AG09309 (cell line): ENCODE measurements around the gene ANKRD30BL.
A peak's percentile ranks its signal among the peaks of the same experiment; 100 is the strongest.
"Not testable (repeated sequence)": the region's sequence is repeated elsewhere in the genome, so short reads cannot be mapped to it uniquely, and the experiment has no call there.

ENCODE experiments used
- DNase-seq: peaks from one replicate; pipeline ENCODE4 v3.0.0-alpha.2; 2010; ENCODE audit warnings: low read depth
- H3K4me3 ChIP-seq: 2 replicates; pipeline ENCODE4 v1.5.1; 2011; ENCODE audit warnings: mild to moderate bottlenecking, low read depth, low read length, moderate library complexity; ENCODE audit not compliant: control insufficient read depth
- TF ChIP-seq, protein P1 (sequence below): IDR thresholded peaks from 2 replicates; pipeline ENCODE4 v1.5.1; 2011; ENCODE audit warnings: mild to moderate bottlenecking, low read depth, low read length, inconsistent platforms; ENCODE audit not compliant: insufficient read depth, control insufficient read depth; ENCODE audit errors: missing control alignments

ANKRD30BL gene, protein sequence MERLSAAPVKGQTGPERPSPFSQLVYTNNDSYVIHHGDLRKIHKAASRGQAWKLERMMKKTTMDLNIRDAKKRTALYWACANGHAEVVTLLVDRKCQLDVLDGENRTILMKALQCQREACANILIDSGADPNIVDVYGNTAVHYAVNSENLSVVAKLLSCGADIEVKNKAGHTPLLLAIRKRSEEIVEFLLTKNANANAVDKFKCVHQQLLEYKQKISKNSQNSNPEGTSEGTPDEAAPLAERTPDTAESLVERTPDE

DNA sequence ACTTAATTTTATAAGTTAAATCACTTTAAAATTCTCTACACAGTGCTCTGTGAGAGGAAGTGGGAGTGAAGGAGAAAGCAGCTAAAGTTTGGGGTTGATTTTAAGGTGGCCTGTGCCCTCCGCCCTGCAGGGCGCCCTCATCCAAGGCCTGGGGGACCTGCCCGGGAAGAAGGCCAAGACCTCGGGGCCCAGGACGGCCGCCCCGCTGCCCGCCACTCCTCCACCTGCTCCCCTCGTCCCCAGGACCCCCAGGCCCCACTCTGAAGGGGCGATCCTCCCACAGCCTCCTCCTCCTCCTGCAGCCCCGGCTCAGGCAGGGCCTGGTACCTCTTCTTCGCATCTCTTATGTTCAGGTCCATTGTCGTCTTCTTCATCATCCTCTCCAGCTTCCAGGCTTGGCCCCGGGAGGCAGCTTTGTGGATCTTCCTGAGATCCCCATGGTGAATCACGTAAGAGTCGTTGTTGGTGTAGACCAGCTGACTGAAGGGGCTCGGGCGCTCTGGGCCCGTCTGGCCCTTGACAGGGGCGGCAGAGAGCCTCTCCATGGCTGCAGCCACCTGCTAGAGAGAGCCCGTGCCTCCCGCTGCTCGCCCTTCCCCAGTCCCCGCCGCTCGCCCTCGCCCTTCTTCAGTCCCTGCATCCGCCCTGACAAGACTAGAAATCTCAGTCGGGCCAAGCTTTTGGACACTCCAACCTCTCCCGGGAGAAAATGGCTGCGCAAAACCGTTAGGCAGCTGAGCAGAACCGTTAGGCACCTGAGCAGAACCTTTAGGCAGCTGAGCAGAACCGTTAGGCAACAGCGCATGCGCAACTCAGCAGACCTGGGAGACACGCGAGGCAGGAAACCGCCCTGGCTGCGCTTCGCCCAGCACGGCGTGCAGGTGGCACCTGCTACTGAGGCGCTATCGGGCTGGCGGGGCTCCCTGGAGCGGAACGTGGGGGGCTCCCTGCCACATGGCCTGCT, at the start of gene ANKRD30BL:
ANKRD30BL (minus strand) TSS at position 792 of the 964 bp plus-strand sequence; CDS start at position 545, 247 bp downstream.
- DNase-seq, H3K4me3 ChIP-seq: not testable (repeated sequence)

DNA sequence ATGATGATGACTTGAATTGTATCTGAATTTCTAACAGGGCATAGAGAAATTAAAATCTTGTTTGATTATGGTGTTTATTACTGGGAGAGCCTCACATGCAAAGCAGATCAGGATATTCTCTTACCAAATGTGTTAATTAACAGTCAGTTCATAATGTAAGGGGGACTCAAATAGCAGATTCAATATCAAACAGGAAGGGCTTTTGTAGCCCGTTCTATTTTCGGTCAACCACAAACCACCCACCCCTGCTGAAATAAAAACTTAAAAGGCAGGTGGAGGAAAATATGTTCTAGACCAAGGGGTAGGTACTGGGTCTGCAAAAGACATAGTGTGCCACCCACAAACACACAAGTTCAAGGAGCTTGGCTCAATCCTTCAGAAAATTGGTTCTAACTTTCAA, 41.1 kb upstream of the ANKRD30BL start:
- not testable (repeated sequence) for DNase-seq, H3K4me3 ChIP-seq

DNA sequence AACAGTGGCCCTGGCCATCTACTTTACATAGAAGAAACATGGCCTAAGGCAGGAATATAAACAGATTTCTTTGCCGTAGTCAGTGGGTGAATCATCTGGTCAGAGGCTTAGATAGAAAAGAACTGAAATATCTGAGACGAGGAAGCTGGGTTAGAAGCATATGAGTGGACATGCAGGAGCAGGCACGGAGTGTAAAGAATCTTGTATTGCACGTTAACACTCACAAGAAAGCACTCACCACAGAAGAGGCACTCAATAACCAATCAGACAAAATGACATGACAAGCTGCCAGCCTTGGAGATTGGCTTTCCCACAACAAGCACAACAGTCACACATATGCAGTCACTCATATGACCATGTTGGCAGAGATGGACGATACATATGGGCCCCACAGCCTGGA, 31.1 kb upstream of the ANKRD30BL start:
- not testable (repeated sequence) for DNase-seq, H3K4me3 ChIP-seq

DNA sequence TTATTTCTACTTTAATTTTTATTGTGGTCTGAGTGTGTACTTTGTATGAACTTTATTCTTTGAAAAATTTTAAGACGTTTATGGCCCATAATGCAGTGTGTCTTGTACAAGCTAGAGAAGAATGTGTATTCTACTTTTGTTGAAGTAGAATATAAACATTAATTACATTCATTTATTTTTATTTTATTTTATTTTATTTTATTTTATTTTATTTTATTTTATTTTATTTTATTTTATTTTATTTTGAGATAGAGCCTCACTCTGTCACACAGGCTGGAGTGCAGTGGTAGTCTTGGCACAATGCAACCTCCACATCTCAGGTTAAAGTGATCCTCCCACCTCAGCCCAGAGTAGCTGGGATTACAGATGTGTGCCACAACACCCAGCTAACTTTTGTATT, 5.3 kb upstream of the ANKRD30BL start:
- not testable (repeated sequence) for H3K4me3 ChIP-seq, DNase-seq

DNA sequence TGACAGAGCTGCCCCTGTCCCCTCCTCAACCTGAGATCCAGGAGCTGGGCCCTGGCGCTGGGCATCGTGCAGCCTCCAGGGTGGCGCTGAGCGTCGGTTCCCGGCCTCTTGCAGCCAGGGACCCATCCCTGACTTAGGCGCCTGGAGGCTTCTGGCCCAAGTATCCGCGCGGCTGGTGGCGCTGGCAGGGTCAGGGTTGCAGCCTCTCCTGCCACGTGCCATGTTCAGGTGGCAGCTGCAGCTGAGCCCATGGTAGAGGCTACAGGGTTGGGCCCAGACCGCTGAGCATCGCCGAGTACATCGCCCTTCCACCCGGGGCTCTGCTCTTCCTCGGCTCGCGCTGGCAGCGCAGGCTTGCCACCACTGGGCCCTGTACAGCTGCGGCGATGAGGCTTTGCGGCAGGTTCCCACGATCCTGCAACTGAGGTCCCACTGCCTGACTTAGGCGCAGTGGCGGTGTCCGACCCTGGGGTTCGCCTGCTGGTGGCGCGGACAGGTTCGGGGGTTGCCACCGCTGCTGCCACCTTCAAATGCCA, 441 bp upstream of the ANKRD30BL start:
- not testable (repeated sequence) for H3K4me3 ChIP-seq, DNase-seq

DNA sequence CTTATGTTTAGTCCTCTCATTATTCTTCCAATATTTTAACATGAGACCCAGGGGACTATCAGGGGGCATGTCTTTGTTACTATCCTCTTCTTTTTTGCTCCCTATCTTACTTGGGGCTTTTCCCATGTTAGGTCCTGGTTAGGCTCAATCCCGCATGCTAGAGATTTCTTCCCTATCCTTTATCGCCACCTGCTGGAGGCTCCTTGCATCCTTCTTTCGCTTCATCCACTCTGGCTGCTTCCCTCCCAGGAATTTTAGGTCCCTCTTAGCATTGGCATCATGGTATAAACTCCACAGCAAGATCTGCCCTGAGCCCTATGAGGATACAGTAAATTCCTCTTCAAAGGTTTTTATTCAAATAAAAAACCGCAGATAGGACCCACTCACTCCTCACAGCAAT, 15.0 kb downstream of the ANKRD30BL start:
- peak; percentile 4 for DNase-seq
- H3K4me3 ChIP-seq = not testable (repeated sequence)
- TF ChIP-seq, protein P1, sequence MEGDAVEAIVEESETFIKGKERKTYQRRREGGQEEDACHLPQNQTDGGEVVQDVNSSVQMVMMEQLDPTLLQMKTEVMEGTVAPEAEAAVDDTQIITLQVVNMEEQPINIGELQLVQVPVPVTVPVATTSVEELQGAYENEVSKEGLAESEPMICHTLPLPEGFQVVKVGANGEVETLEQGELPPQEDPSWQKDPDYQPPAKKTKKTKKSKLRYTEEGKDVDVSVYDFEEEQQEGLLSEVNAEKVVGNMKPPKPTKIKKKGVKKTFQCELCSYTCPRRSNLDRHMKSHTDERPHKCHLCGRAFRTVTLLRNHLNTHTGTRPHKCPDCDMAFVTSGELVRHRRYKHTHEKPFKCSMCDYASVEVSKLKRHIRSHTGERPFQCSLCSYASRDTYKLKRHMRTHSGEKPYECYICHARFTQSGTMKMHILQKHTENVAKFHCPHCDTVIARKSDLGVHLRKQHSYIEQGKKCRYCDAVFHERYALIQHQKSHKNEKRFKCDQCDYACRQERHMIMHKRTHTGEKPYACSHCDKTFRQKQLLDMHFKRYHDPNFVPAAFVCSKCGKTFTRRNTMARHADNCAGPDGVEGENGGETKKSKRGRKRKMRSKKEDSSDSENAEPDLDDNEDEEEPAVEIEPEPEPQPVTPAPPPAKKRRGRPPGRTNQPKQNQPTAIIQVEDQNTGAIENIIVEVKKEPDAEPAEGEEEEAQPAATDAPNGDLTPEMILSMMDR = peak; percentile 66
